A673 (cell line): ENCODE results near the gene YDJC. TPM values are rescaled to one million over a fixed set of nuclear protein-coding genes. Genes with fewer than 3 reads are reported as not detected.

Experiments
- BruUV-seq: library from RNA; stranded (reverse); fragments of 400-500 nt; replicated peaks from 2 replicates; lab custom pipeline; 2021; lab: Mats Ljungman, UMichigan
- CTCF ChIA-PET: fragments of 300-600 bp; sonication (Branson Sonifier 250); formaldehyde crosslinking; loops from one replicate; lab custom pipeline; 2022; ENCODE audit warnings: antibody characterized with exemption; lab: Charles Lee
- POLR2A ChIA-PET: fragments of 300-600 bp; sonication (Branson Sonifier 250); formaldehyde crosslinking; loops from one replicate; lab custom pipeline; 2022; ENCODE audit warnings: antibody characterized with exemption; ENCODE audit not compliant: low non-redundant PET; lab: Charles Lee
- DNase-seq: peaks from one replicate; pipeline ENCODE4 v3.0.0-alpha.2; 2015; ENCODE audit warnings: low spot score
- H3K27ac ChIP-seq: fragments of 200-600 bp; sonication (generic); 2 replicates; pipeline ENCODE4 v1.5.1; 2016; ENCODE audit warnings: mixed run types, low read depth, mild to moderate bottlenecking, mixed read lengths, antibody characterized with exemption, low read length; ENCODE audit not compliant: poor library complexity, severe bottlenecking
- H3K27me3 ChIP-seq: fragments of 200-600 bp; sonication (generic); replicated peaks from 2 replicates; pipeline ENCODE4 v1.6.1; 2017; ENCODE audit warnings: mixed run types, low read depth, mild to moderate bottlenecking, mixed read lengths, antibody characterized with exemption, low read length; ENCODE audit not compliant: insufficient read depth, poor library complexity
- H3K36me3 ChIP-seq: fragments of 200-600 bp; sonication (generic); 2 replicates; pipeline ENCODE4 v1.6.1; 2016; ENCODE audit warnings: mixed run types, mild to moderate bottlenecking, mixed read lengths, antibody characterized with exemption, low read length; ENCODE audit not compliant: insufficient read depth, poor library complexity, severe bottlenecking
- H3K4me1 ChIP-seq: fragments of 200-600 bp; sonication (generic); 2 replicates; pipeline ENCODE4 v1.6.1; 2017; ENCODE audit warnings: mixed run types, mild to moderate bottlenecking, mixed read lengths, antibody characterized with exemption, low read length; ENCODE audit not compliant: insufficient read depth, poor library complexity, severe bottlenecking
- H3K4me3 ChIP-seq: fragments of 200-600 bp; sonication (generic); 2 replicates; pipeline ENCODE4 v1.5.1; 2016; ENCODE audit warnings: low read depth, mixed run types, mild to moderate bottlenecking, mixed read lengths, low read length; ENCODE audit not compliant: poor library complexity, severe bottlenecking
- H3K9me3 ChIP-seq: fragments of 200-600 bp; sonication (generic); 2 replicates; pipeline ENCODE4 v1.6.1; 2016; ENCODE audit warnings: mixed run types, low read depth, mild to moderate bottlenecking, mixed read lengths, antibody characterized with exemption, low read length; ENCODE audit not compliant: poor library complexity, severe bottlenecking
- EZH2 ChIP-seq: fragments of 200-600 bp; sonication (generic); IDR thresholded peaks from 2 replicates; pipeline ENCODE4 v1.6.1; 2017; ENCODE audit warnings: borderline replicate concordance, low read depth, mild to moderate bottlenecking, mixed read lengths, antibody characterized with exemption, low read length; ENCODE audit not compliant: poor library complexity, severe bottlenecking
- intact Hi-C: fragments of 100-400 bp; cut with micrococcal nuclease; formaldehyde crosslinking; loops from one replicate; pipeline ENCODE4 v1.10.0; 2022; ENCODE audit not compliant: unreplicated experiment
- total RNA-seq: library from RNA; stranded (reverse); gene quantifications from 2 replicates; pipeline ENCODE4 v1.2.3, GENCODE V29; 2021
- TF ChIP-seq, protein P1 (sequence below): fragments of 300-800, 200-600 bp; sonication (generic); conservative IDR thresholded peaks from 2 replicates; pipeline ENCODE4 v1.5.1; 2017; ENCODE audit warnings: low read depth, mild to moderate bottlenecking, antibody characterized with exemption, low read length, moderate library complexity, mixed read lengths

Gene YDJC
- total RNA-seq, 1 experiment from 2014 or later = 33.8 TPM

DNA sequence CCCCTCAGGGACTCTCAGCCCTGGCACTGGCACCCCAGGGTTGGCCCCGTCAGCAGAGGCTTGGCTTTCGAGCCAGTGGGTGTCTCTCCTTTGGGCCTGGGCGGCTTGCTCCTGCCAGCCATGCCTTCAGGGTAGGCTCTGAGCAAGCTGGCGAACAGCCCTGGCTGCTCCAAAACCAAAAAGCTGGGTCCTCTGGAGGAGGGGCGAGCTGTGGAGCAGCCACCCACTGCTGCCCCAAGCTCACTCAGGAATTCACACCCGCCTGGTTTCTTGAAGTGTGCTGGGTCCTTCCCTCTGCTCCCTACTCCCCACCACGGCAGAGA lies 6.2 kb downstream of the YDJC start:
- no peak for TF ChIP-seq EZH2
- TF ChIP-seq, protein P1, sequence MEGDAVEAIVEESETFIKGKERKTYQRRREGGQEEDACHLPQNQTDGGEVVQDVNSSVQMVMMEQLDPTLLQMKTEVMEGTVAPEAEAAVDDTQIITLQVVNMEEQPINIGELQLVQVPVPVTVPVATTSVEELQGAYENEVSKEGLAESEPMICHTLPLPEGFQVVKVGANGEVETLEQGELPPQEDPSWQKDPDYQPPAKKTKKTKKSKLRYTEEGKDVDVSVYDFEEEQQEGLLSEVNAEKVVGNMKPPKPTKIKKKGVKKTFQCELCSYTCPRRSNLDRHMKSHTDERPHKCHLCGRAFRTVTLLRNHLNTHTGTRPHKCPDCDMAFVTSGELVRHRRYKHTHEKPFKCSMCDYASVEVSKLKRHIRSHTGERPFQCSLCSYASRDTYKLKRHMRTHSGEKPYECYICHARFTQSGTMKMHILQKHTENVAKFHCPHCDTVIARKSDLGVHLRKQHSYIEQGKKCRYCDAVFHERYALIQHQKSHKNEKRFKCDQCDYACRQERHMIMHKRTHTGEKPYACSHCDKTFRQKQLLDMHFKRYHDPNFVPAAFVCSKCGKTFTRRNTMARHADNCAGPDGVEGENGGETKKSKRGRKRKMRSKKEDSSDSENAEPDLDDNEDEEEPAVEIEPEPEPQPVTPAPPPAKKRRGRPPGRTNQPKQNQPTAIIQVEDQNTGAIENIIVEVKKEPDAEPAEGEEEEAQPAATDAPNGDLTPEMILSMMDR = no peak
- intact Hi-C loops = no loop called here
- no peaks in the 10 kb centered on the region for H3K9me3 ChIP-seq
- H3K27me3 ChIP-seq = no peaks in the 10 kb centered on the region
- H3K4me3 ChIP-seq = no peak overlapping the region
- BruUV-seq = no TSS peak
- H3K4me1 ChIP-seq = peaks cover 11% of the 10 kb centered on the region
- DNase-seq = no peak
- ChIA-PET POLR2A (no interaction called here), CTCF (no interaction called here)
- H3K27ac ChIP-seq = peak overlapping the region; percentile 24
- peaks cover 16% of the 10 kb centered on the region for H3K36me3 ChIP-seq

DNA sequence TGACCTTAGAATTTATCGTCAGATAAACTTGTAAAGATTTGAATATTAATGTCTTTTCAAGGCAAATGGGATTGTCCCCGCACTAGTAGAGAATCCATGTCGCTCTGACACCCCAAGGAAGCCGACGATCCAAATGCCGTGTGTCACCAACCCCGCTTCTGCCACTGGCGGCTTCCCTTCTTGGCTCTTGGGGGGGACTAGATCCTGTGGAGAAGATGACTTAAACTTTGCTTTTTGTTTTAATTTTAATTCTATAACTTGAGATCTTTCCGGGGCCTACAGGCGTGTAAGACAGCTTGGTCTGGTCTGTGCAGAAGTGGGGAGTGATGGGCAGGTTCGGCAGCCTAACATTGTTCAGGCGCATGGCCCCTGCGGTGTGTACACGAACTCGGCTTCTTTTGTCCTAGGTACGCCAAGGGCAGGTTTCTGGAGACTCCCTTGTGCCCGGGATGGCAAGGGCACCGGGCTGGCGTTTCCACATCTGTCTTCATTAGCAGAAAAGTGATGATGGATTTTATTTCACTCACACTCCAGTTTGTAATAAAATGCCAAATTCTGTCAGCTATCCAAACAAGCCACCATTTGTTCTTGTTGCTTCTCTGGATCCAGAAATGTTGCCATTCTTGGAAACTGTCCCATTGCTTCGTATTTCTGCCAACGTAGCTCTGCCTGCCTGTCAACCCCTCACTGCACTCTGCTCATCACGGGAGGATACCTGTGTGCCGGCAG lies 6.7 kb downstream of the YDJC start:
- H3K36me3 ChIP-seq = peaks cover 15% of the 10 kb centered on the region
- no peak for TF ChIP-seq EZH2
- TF ChIP-seq, protein P1 = no peak
- H3K9me3 ChIP-seq = no peaks in the 10 kb centered on the region
- peaks cover 7% of the 10 kb centered on the region for H3K4me1 ChIP-seq
- H3K27ac ChIP-seq = no peak overlapping the region
- ChIA-PET POLR2A (no interaction called here), CTCF (no interaction called here)
- no peaks in the 10 kb centered on the region for H3K27me3 ChIP-seq
- no TSS peak for BruUV-seq
- DNase-seq = no peak
- no peak overlapping the region for H3K4me3 ChIP-seq
- intact Hi-C loops = no loop called here

DNA sequence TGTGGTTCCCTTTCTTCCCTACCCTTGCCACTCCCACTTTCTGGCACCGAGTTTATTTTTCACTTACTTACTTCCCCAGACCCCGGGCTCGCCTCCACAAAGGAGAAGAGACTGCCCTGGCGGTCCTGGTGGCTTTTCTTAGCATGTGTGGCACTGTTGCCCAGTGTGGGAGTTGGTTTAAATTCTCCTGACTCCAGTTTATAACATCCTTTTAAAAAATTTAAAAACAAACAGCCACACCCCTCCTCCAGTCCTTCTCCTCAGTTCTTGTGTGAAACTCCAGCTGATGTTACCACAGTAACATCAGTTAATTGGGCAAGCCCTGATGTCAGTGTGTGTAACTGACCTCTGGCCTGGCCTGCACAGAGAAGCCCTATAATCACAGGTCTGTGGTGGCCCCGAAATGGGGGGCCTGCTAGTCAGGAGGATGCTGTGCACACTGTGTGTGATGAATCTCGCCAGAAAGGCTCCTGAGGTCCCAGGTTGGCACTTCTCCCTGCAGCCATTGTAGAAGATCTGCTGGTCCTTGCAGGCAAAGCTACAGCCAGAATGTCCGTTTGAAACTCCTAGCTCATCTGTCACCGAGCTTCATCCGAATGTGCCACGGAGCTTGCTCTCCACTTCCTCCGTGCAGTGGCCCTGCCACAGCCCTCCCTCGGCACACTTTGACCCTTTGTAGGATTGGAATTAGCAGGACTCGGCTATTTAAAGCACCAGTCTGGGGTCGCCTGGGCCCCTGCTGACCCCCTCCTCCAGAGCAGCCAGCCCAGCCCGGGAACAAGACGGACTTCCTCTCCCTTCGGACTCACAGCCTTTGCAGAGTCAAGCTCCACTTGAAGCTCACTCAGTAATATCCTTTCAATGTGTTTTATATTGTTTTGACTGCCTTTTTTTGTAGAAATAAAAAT lies 7.6 kb downstream of the YDJC start:
- Histone ChIP-seq H3K4me1 (peaks cover 7% of the 10 kb centered on the region), H3K9me3 (no peaks in the 10 kb centered on the region), H3K27ac (no peak overlapping the region), H3K36me3 (peaks cover 8% of the 10 kb centered on the region), H3K4me3 (no peak overlapping the region), H3K27me3 (no peaks in the 10 kb centered on the region)
- TF ChIP-seq, protein P1 = no peak
- no peak for TF ChIP-seq EZH2
- intact Hi-C loops = no loop called here
- no peak for DNase-seq
- CTCF ChIA-PET = no interaction called here
- POLR2A ChIA-PET = no interaction called here
- BruUV-seq = TSS peak; percentile 28
